ENCODE data around the gene IQGAP2.

DNA sequence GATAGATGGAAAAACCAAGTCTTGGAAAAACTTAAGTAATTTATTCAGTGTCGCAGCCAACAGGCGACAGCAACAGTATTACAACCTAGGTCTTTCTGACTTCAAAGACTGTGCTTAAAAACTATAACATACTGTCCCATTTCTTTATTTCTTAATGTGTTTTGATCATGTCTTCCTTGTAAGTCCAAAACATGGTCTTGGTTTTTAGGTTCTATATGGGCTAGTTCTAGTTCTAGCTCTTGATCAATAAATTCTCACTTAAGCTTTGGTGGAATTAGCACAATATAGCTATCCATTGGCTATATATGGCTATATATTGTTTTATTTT is 69.9 kb downstream of the IQGAP2 start:
- TF ChIP-seq EZH2 (IDR thresholded peaks at IDR 0.05; ENCODE audit: borderline replicate concordance, low read depth, low read length) (no peak), TCF7L2 (IDR thresholded peaks at IDR 0.05; ENCODE audit: low read depth, low read length) (no peak)
